ENCODE results near the gene MYRIP.

GRCh38 chr3:40201770-40202169, 392.4 kb downstream of the MYRIP start:
- TF ChIP-seq, protein P1, sequence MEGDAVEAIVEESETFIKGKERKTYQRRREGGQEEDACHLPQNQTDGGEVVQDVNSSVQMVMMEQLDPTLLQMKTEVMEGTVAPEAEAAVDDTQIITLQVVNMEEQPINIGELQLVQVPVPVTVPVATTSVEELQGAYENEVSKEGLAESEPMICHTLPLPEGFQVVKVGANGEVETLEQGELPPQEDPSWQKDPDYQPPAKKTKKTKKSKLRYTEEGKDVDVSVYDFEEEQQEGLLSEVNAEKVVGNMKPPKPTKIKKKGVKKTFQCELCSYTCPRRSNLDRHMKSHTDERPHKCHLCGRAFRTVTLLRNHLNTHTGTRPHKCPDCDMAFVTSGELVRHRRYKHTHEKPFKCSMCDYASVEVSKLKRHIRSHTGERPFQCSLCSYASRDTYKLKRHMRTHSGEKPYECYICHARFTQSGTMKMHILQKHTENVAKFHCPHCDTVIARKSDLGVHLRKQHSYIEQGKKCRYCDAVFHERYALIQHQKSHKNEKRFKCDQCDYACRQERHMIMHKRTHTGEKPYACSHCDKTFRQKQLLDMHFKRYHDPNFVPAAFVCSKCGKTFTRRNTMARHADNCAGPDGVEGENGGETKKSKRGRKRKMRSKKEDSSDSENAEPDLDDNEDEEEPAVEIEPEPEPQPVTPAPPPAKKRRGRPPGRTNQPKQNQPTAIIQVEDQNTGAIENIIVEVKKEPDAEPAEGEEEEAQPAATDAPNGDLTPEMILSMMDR (IDR thresholded peaks at IDR 0.05): no peak
- TF ChIP-seq POLR2A (IDR thresholded peaks at IDR 0.05): no peak
